Activated naive CD8-positive, alpha-beta T cell treated with anti-CD3 and anti-CD28 coated beads for 36 hours (primary cell): ENCODE data around the gene RAP1B. TPM values are rescaled to one million over a fixed set of nuclear protein-coding genes. Genes with fewer than 3 reads are reported as not detected.

Experiments used
- DNase-seq: peaks from one replicate; pipeline ENCODE4 v3.0.0; 2021
- H3K27ac Mint-ChIP-seq: one replicate; pipeline ENCODE4 v1.8.0; 2022; ENCODE audit warnings: mild to moderate bottlenecking, moderate library complexity, mixed read lengths
- H3K27me3 Mint-ChIP-seq: one replicate; pipeline ENCODE4 v1.8.0; 2022; ENCODE audit warnings: mild to moderate bottlenecking, mixed read lengths
- H3K36me3 Mint-ChIP-seq: one replicate; pipeline ENCODE4 v1.8.0; 2021; ENCODE audit warnings: mild to moderate bottlenecking, mixed read lengths
- H3K4me1 Mint-ChIP-seq: one replicate; pipeline ENCODE4 v1.8.0; 2021; ENCODE audit warnings: mixed read lengths
- H3K4me3 Mint-ChIP-seq: one replicate; pipeline ENCODE4 v1.8.0; 2022; ENCODE audit warnings: mild to moderate bottlenecking, moderate library complexity, mixed read lengths
- H3K9me3 Mint-ChIP-seq: one replicate; pipeline ENCODE4 v1.8.0; 2022; ENCODE audit warnings: mixed read lengths
- total RNA-seq, 2 experiments: library from RNA; stranded (reverse); gene quantifications; one replicate each; pipeline ENCODE4 v1.2.3, GENCODE V29; 2021

Gene RAP1B
- total RNA-seq, 2 experiments from 2014 or later = 239 to 245 TPM

- peaks cover 57% of the 10 kb centered on the region for H3K36me3 Mint-ChIP-seq
- H3K27me3 Mint-ChIP-seq = no peaks in the 10 kb centered on the region
- no peak for DNase-seq
- H3K4me3 Mint-ChIP-seq = no peak overlapping the region
- H3K4me1 Mint-ChIP-seq = peaks cover 83% of the 10 kb centered on the region
- peaks cover 3% of the 10 kb centered on the region for H3K9me3 Mint-ChIP-seq
- peak overlapping the region; percentile 34 for H3K27ac Mint-ChIP-seq
Measured at GRCh38 chr12:68619541-68619940, 8.8 kb downstream of the RAP1B start.

GRCh38 chr12:68620519-68621471 is 10.1 kb downstream of the RAP1B start:
- H3K4me1 Mint-ChIP-seq = peaks cover 82% of the 10 kb centered on the region
- peak overlapping the region; percentile 52 for H3K27ac Mint-ChIP-seq
- no peak for DNase-seq
- no peaks in the 10 kb centered on the region for H3K27me3 Mint-ChIP-seq
- peaks cover 57% of the 10 kb centered on the region for H3K36me3 Mint-ChIP-seq
- H3K9me3 Mint-ChIP-seq = peaks cover 4% of the 10 kb centered on the region
- H3K4me3 Mint-ChIP-seq = peak overlapping the region; percentile 2

DNA sequence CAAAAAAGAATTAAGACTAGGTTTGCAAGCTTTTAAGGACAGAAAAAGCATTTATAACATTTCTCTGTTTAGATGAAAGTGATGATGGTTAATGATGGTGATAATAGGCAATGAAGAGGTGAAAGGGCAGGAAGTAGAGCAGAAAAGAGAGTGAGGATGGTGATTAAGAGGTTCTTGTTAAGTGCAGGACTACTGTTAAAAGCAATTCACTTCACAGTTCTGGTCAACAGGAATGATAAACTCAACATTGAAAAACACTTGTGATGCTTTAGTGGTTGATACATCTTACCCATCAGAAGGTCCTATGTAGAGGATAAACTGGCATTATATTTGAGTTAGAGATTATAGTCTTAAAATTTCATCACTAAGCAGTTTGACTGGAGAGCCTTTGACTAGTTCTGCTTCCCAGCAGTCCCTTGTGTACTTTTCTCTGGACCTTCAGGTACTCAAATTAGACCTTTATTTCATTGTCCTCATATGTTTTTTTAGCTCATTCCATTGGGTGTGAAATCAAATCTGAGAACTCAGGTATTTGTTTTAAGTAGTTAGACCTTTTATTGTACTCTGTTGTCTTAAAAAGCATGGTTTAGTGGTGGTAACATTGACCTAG is 10.9 kb downstream of the RAP1B start:
- Mint-ChIP-seq H3K27ac (peak overlapping the region; percentile 52), H3K27me3 (no peaks in the 10 kb centered on the region), H3K36me3 (peaks cover 60% of the 10 kb centered on the region), H3K4me1 (peaks cover 83% of the 10 kb centered on the region), H3K4me3 (peak overlapping the region; percentile 20), H3K9me3 (peaks cover 6% of the 10 kb centered on the region)
- DNase-seq = no peak

GRCh38 chr12:68622250-68622649 is 11.6 kb downstream of the RAP1B start:
- no peak for DNase-seq
- H3K4me3 Mint-ChIP-seq = peak overlapping the region; percentile 7
- H3K27me3 Mint-ChIP-seq = no peaks in the 10 kb centered on the region
- H3K36me3 Mint-ChIP-seq = peaks cover 67% of the 10 kb centered on the region
- H3K4me1 Mint-ChIP-seq = peaks cover 82% of the 10 kb centered on the region
- H3K27ac Mint-ChIP-seq = peak overlapping the region; percentile 36
- H3K9me3 Mint-ChIP-seq = peaks cover 13% of the 10 kb centered on the region

DNA sequence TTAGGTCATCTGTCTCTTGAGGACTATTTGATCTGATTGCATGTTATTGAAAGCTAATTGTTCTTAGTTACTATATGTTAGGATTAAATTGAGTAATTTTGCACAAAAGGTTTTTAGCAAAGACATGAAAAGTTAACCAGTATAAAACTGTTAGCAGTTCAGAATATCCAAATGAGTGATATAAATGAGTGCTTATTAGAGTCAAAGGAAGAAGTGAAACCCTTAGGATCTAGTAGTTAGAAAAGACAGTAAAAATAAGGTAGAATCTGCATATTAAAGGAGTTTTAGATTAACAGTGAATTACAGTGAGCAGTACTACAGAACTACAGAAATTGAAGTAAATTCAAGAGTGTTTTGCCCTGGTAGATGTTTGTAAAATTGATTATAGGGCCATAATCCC is 12.4 kb downstream of the RAP1B start:
- peak overlapping the region; percentile 36 for H3K27ac Mint-ChIP-seq
- peak overlapping the region; percentile 10 for H3K4me3 Mint-ChIP-seq
- H3K4me1 Mint-ChIP-seq = peaks cover 81% of the 10 kb centered on the region
- no peaks in the 10 kb centered on the region for H3K27me3 Mint-ChIP-seq
- no peak for DNase-seq
- H3K36me3 Mint-ChIP-seq = peaks cover 71% of the 10 kb centered on the region
- peaks cover 20% of the 10 kb centered on the region for H3K9me3 Mint-ChIP-seq

DNA sequence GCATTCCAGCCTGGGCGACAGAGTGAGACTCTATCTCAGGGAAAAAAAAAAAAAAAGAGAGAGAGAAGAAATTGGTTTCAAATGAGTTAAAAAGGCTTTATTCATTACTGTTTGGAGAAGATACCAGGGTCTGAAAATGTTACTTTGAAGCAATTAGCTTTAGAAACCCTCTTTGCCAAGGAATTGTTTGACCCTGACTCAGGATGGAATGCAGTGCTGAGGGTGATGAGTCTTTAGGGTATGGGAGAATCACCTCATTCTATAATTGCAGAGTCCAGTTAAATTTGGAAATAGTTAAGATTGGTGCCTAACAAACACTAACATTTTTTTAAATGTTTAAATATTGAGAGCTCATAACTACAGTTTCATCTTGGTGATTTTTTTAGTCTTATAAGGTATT is 13.3 kb downstream of the RAP1B start:
- no peak for DNase-seq
- peaks cover 23% of the 10 kb centered on the region for H3K9me3 Mint-ChIP-seq
- H3K4me1 Mint-ChIP-seq = peaks cover 78% of the 10 kb centered on the region
- H3K27ac Mint-ChIP-seq = peak overlapping the region; percentile 36
- H3K4me3 Mint-ChIP-seq = no peak overlapping the region
- no peaks in the 10 kb centered on the region for H3K27me3 Mint-ChIP-seq
- peaks cover 69% of the 10 kb centered on the region for H3K36me3 Mint-ChIP-seq

DNA sequence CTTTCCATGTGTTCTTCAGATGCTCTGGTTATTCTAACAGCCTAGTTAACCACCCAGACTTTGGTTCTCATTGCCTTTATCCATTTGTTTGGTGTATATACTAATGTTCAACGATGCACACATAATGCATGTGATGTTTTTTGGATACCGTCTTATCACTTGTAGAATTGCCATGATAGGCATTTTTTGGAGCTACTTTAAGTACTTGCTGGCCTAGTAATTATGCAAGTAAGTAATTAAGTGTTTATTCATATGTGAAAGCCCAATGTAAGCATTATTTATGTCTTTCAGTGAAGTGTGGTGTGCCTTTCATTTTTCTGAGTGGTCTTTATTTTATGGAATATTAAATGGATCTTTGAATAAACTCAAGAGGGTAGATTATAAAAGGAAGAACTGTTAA is 14.2 kb downstream of the RAP1B start:
- Mint-ChIP-seq H3K27ac (peak overlapping the region; percentile 64), H3K9me3 (peaks cover 23% of the 10 kb centered on the region), H3K4me1 (peaks cover 77% of the 10 kb centered on the region), H3K36me3 (peaks cover 73% of the 10 kb centered on the region), H3K4me3 (no peak overlapping the region), H3K27me3 (no peaks in the 10 kb centered on the region)
- DNase-seq = no peak

DNA sequence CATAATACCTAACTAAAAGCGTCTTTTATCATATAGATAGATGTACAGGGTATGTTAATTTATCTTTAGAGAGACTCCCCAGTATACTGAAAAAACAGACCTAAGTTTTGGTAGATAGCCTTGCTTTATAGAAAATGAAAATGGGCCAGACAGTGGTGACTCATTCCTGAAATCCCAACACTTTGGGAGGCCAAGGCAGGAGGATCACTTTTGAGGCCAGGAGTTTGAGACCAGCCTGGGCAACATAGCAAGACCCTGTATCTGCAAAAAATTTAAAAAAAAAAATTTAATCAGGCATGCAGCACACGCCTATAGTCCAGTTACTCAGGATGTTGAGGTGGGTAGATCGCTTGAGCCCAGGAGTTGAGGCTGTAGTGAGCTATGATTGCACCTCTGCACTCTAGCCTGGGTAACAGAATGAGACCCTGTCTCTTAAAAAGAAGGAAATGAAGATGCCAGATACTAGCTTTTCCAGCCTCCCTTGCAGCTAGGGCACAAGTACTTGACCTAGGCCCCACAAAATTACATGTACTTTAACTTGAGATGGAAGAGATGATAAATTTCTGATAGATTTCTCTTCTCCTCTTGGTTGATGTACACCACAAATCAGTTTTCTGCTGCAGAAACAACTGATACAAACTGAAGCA is 17.1 kb downstream of the RAP1B start:
- Mint-ChIP-seq H3K27me3 (no peaks in the 10 kb centered on the region), H3K4me1 (peaks cover 73% of the 10 kb centered on the region), H3K9me3 (peaks cover 23% of the 10 kb centered on the region), H3K4me3 (no peak overlapping the region), H3K27ac (peak overlapping the region; percentile 34), H3K36me3 (peaks cover 83% of the 10 kb centered on the region)
- DNase-seq = no peak

DNA sequence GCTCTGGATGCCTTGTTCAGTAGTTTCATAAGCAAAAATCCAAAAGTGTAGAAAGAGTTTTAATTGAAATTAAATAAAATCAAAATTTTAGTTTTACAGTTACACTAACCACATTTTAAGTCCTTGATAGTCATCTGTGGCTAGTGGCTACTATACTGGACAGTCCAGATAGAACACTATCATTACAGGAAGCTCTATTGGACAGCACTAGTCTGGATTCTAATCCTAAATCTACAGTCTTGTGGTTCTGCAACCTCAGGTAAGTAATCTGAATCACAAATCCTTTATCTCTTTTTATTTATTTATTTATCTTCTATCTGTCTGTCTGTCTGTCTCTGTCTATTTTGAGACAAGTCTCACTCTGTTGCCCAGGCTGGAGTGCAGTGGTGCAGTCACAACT is 18.0 kb downstream of the RAP1B start:
- peaks cover 83% of the 10 kb centered on the region for H3K36me3 Mint-ChIP-seq
- DNase-seq = no peak
- H3K9me3 Mint-ChIP-seq = peaks cover 23% of the 10 kb centered on the region
- peak overlapping the region; percentile 10 for H3K4me3 Mint-ChIP-seq
- H3K27ac Mint-ChIP-seq = peak overlapping the region; percentile 77
- H3K27me3 Mint-ChIP-seq = no peaks in the 10 kb centered on the region
- H3K4me1 Mint-ChIP-seq = peaks cover 73% of the 10 kb centered on the region

DNA sequence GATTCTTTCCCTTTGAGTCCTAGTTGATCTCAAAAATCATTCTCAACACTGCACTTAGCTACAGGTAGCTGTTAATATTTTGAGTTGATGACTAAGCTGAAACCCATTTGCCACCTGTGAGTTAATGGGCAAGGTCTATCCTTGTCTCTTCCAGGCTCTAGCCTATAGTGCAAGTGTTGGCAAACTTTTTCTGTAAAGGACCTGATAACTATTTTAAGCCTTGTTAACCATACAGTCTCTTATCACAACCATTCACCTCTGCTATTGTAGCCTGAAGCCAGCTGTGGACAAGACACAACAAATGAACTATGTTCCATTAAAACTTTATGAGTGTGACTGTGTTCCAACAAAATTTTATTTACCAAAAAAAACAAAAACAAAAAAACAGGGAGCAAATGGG is 19.4 kb downstream of the RAP1B start:
- Mint-ChIP-seq H3K4me1 (peaks cover 76% of the 10 kb centered on the region), H3K27ac (peak overlapping the region; percentile 70), H3K9me3 (peaks cover 20% of the 10 kb centered on the region), H3K4me3 (no peak overlapping the region), H3K36me3 (peaks cover 79% of the 10 kb centered on the region), H3K27me3 (no peaks in the 10 kb centered on the region)
- DNase-seq = no peak

- DNase-seq = no peak
- H3K9me3 Mint-ChIP-seq = peaks cover 19% of the 10 kb centered on the region
- peak overlapping the region; percentile 25 for H3K27ac Mint-ChIP-seq
- H3K4me3 Mint-ChIP-seq = no peak overlapping the region
- no peaks in the 10 kb centered on the region for H3K27me3 Mint-ChIP-seq
- H3K36me3 Mint-ChIP-seq = peaks cover 75% of the 10 kb centered on the region
- peaks cover 76% of the 10 kb centered on the region for H3K4me1 Mint-ChIP-seq
Measured at GRCh38 chr12:68630598-68630997, 19.9 kb downstream of the RAP1B start.

- Mint-ChIP-seq H3K9me3 (peaks cover 19% of the 10 kb centered on the region), H3K27ac (peak overlapping the region; percentile 60), H3K36me3 (peaks cover 69% of the 10 kb centered on the region), H3K4me1 (peaks cover 79% of the 10 kb centered on the region), H3K4me3 (no peak overlapping the region), H3K27me3 (no peaks in the 10 kb centered on the region)
- DNase-seq = no peak
Measured at GRCh38 chr12:68631227-68631626, 20.5 kb downstream of the RAP1B start.

DNA sequence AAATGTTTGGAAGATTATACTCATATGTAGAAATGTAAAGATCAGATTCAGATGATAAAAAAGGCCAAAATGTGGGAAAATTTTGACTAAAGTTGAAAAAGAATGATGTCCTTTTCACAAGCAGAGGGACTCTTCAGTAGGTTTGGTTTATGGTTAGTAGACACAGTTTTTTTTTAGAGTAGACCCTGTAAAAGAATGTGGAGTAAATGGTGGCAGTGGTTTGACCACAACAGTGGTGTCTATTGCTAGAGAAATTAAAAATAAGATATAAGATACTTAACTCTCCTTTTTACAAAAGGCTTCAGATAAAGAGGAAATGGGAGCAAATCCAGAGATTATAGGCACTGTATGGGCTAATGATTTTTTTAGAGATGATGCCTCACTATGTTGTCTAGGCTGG is 21.8 kb downstream of the RAP1B start:
- Mint-ChIP-seq H3K4me1 (peaks cover 79% of the 10 kb centered on the region), H3K27ac (peak overlapping the region; percentile 51), H3K4me3 (no peak overlapping the region), H3K36me3 (peaks cover 61% of the 10 kb centered on the region), H3K27me3 (no peaks in the 10 kb centered on the region), H3K9me3 (peaks cover 8% of the 10 kb centered on the region)
- DNase-seq = no peak

DNA sequence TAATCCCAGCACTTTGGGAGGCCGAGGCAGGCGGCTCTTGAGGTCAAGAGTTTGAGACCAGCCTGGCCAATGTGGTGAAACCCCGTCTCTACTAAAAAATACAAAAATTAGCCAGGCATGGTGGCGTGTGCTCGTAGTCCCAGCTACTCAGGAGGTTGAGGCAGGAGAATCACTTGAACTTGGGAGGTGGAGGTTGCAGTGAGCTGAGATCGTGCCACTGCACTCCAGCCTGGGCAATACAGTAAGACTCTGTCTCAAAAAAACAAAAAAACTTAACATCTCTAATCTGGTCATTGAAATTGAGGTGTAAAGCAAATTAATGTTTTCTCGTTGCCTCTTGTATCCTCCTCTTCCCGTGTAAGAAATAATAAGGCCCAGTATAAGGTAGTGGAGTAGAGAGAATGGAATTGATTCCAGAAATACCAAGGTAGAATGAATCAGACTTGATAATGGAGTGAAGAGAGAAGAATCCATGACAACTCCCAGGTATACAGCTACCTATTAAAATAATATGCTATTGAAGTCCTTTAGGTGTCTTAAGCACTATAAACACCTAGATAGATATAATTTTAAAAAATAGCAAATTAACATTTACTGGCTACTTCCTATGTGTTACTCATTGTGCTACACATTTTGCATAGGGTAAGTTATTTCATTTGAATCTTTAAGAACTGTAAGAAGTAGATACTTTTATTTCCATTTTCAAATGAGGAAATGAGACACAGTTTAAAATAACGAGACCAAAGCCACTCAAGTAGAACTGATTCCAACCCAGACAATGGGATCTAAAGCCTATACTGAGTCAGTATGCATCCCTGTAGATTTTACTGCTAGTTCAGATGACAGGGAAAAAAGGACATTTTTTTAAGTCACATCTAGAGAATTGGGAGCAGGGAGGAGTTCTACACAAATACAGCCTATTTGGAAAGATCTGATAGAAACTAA is 23.2 kb downstream of the RAP1B start:
- no peak for DNase-seq
- Mint-ChIP-seq H3K36me3 (peaks cover 49% of the 10 kb centered on the region), H3K9me3 (peaks cover under 1% of the 10 kb centered on the region), H3K4me3 (peak overlapping the region; percentile 8), H3K27ac (peak overlapping the region; percentile 62), H3K4me1 (peaks cover 80% of the 10 kb centered on the region), H3K27me3 (no peaks in the 10 kb centered on the region)
